Pancreas (tissue), 10 donors: ENCODE results near the gene ZNF860. TPM values are rescaled to one million over a fixed set of nuclear protein-coding genes. Genes with fewer than 3 reads are reported as not detected.

Source experiments
- ATAC-seq, 4 donors: fragments of 200-7000 bp; cut with Tn5 transposase; one replicate each; pipeline versions ENCODE4 v1.8.0 to v1.9.1; 2020; ENCODE audit warnings: mild to moderate bottlenecking in 4 of 4, moderate library complexity in 4 of 4
- DNase-seq, 6 donors: peaks; one replicate each; pipeline ENCODE4 v3.0.0-alpha.2; 2020
- FAIRE-seq: peaks from 2 replicates; lab custom pipeline; 2012; peaks lifted over from hg19 to GRCh38; lab: Jason Lieb, UNC
- H3K27ac ChIP-seq, 4 donors: fragments of 200-600 bp; sonication (generic); 1 replicate in 3 of 4; 2 replicates in 1 of 4; pipeline versions ENCODE4 v1.5.0 to v1.8.0; 2020
- H3K27me3 ChIP-seq, 4 donors: fragments of 200-600 bp; one replicate each; pipeline ENCODE4 v1.8.0; 2021
- H3K36me3 ChIP-seq, 3 donors: fragments of 200-600 bp; sonication (generic) in 1 of 3; one replicate each; pipeline versions ENCODE4 v1.5.0 to v1.8.0; 2020 to 2021
- H3K4me1 ChIP-seq, 3 donors: fragments of 200-600 bp; one replicate each; pipeline ENCODE4 v1.8.0; 2021
- H3K4me3 ChIP-seq, 4 donors: fragments of 200-600 bp; sonication (generic) in 2 of 4; one replicate each; pipeline versions ENCODE4 v1.5.0 to v1.8.0; 2020 to 2021
- H3K9me3 ChIP-seq, 4 donors: fragments of 200-600 bp; one replicate each; pipeline ENCODE4 v1.8.0; 2021
- CTCF ChIP-seq, 4 donors: fragments of 200-600 bp; sonication (generic) in 3 of 4; IDR thresholded peaks; one replicate each; pipeline versions ENCODE4 v1.5.0 to v1.8.0; 2021; ENCODE audit warnings: antibody characterized with exemption in 4 of 4
- WGBS, 2 donors: extraction: QIAGEN DNeasy Blood & Tissue Kit; methylation state at CpG; one replicate each; pipeline ENCODE4 v1.1.7; 2013; 5-methylcytosine and 5-hydroxymethylcytosine counted together
- intact Hi-C, 3 donors: fragments of 100-400 bp; cut with DNase I; formaldehyde crosslinking; loops; one replicate each; pipeline versions ENCODE4 v1.11.1 to v1.14.2; 2022
- polyA plus RNA-seq, 2 donors: library from polyadenylated mRNA; stranded (reverse); fragments of 200-250 nt; gene quantifications; one replicate each; pipeline ENCODE4 v1.2.3, GENCODE V29; 2013
- total RNA-seq, 6 donors: library from RNA; stranded (reverse); fragmentation: NEBNext Ultra II Directional in 4 of 6; extraction: Animal tissue kit (Norgen Biotek cat#: 25700) in 4 of 6; gene quantifications; one replicate each; pipeline versions ENCODE4 v1.2.1 to v1.2.4, GENCODE V29; 2021 to 2023
- donor health status: healthy with polysubstance abuse.
- donor health status: DM: no; HTN: no; CAD: no; lungs with moderate emphysema.
- donor health status: DM: no; HTN: no; CAD: no.
- donor health status: control.
- donor health status: control.
- donor health status: Bipolar disorder and iron deficiency.
- donor health status: DM: yes; HTN: yes; CAD: no.
- donor health status: DM: no; HTN: no; CAD: no.
- donor health status: DM: no; HTN: no; CAD: no.
- donor health status: DM: yes; HTN: yes; CAD: no.

The ZNF860 gene
- total and polyA plus RNA-seq, 8 donors: 0.08 to 0.76 (median 0.29) TPM; not detected in 1

- no peak for FAIRE-seq
- H3K27me3 ChIP-seq: no peaks in the 10 kb centered on the region
- H3K27ac ChIP-seq: no peak overlapping the region
- 92 to 97% methylated on average over 3 of the region's 3 CpGs for WGBS, 2 donors
- intact Hi-C loops: loop anchor here in 1 of 3 donors (5.0 kb wide), 1 partner anchor 125 kb away; no protein-coding TSS in a partner anchor
- no peak for TF ChIP-seq CTCF (IDR thresholded peaks at IDR 0.05)
- DNase-seq: no peak
- no peak overlapping the region for H3K4me3 ChIP-seq
- H3K4me1 ChIP-seq: no peaks in the 10 kb centered on the region
- no peak for ATAC-seq
- H3K36me3 ChIP-seq: no peaks in the 10 kb centered on the region
- no peaks in the 10 kb centered on the region for H3K9me3 ChIP-seq
Observed at GRCh38 chr3:32017286-32017685, 35.7 kb downstream of the ZNF860 start.

GRCh38 chr3:32018757-32019564 is 37.4 kb downstream of the ZNF860 start:
- ATAC-seq: peak; percentile 69 to 97 (median 95)
- no peaks in the 10 kb centered on the region for H3K36me3 ChIP-seq
- H3K4me1 ChIP-seq: no peaks in the 10 kb centered on the region
- H3K27me3 ChIP-seq: no peaks in the 10 kb centered on the region
- WGBS, 2 donors: 44 to 52% methylated on average over 5 of the region's 5 CpGs
- no peak overlapping the region for H3K27ac ChIP-seq
- peak; percentile 37 to 65 (median 52) for TF ChIP-seq CTCF (IDR thresholded peaks at IDR 0.05)
- no peak for DNase-seq
- intact Hi-C loops: loop anchor here in 1 of 3 donors (5.0 kb wide), 1 partner anchor 123 kb away; no protein-coding TSS in a partner anchor
- no peak for FAIRE-seq
- no peak overlapping the region for H3K4me3 ChIP-seq
- no peaks in the 10 kb centered on the region for H3K9me3 ChIP-seq

GRCh38 chr3:32021155-32021554 is 39.6 kb downstream of the ZNF860 start:
- Histone ChIP-seq H3K4me3 (no peak overlapping the region), H3K4me1 (no peaks in the 10 kb centered on the region), H3K9me3 (no peaks in the 10 kb centered on the region), H3K36me3 (no peaks in the 10 kb centered on the region), H3K27me3 (no peaks in the 10 kb centered on the region), H3K27ac (no peak overlapping the region)
- TF ChIP-seq CTCF (IDR thresholded peaks at IDR 0.05): no peak
- WGBS, 2 donors: 68% methylated on average over 7 of the region's 7 CpGs
- intact Hi-C loops: loop anchor here in 2 of 3 donors (10.0 kb wide), 2 partner anchors 124 to 134 kb away; no protein-coding TSS in a partner anchor
- DNase-seq (no peak), ATAC-seq (no peak), FAIRE-seq (no peak)

- intact Hi-C loops: loop anchor here in 2 of 3 donors (10.0 kb wide), 2 partner anchors 123 to 133 kb away; no protein-coding TSS in a partner anchor
- Histone ChIP-seq H3K36me3 (no peaks in the 10 kb centered on the region), H3K9me3 (no peaks in the 10 kb centered on the region), H3K27ac (no peak overlapping the region), H3K4me1 (no peaks in the 10 kb centered on the region), H3K4me3 (no peak overlapping the region), H3K27me3 (no peaks in the 10 kb centered on the region)
- DNase-seq: no peak
- ATAC-seq: no peak
- no peak for FAIRE-seq
- WGBS, 2 donors: 35 to 62% methylated on average over 3 of the region's 3 CpGs
- no peak for TF ChIP-seq CTCF (IDR thresholded peaks at IDR 0.05)
Observed at GRCh38 chr3:32021748-32022147, 40.2 kb downstream of the ZNF860 start.
